HG03521 (cell line): Measurements from ENCODE around the gene SLX9.

ENCODE experiments used
- ATAC-seq: cut with Tn5 transposase; IDR thresholded peaks from one replicate; pipeline ENCODE4 v1.9.1; 2021; ENCODE audit warnings: mild to moderate bottlenecking, moderate library complexity; ENCODE audit not compliant: unreplicated experiment

SLX9 gene

DNA sequence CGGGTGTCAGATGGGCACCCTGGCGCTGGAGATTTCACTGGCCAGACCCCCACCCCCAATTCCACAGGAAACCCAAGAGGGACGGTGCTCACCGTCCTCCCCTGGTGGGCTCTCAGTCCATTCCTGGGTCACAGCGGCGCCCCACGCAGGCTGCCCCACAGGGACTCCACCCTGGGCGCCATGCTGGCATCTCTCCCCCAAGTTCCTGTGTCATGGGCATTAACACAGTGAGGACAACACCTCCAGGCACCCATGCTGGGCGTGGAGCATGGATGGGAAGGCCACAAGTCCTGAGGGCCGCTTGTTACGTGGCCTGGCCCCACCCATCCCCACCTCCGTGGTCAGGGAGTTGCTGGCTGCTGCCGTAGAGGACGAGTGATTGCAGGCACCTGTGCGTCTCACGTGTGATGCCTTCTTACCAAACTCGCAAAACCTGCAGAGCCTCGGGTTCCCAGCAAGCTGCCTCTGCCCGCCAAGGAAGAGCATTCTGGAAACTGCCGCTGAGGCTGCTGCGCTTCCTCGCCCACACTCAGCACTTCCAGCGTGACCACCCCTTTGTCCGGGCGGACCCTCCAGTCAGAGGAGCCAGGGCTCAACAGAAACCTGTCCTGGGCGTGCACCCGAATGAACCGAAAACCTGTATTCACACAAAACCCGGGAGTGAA, 60.3 kb downstream of the SLX9 start:
- no peak for ATAC-seq

DNA sequence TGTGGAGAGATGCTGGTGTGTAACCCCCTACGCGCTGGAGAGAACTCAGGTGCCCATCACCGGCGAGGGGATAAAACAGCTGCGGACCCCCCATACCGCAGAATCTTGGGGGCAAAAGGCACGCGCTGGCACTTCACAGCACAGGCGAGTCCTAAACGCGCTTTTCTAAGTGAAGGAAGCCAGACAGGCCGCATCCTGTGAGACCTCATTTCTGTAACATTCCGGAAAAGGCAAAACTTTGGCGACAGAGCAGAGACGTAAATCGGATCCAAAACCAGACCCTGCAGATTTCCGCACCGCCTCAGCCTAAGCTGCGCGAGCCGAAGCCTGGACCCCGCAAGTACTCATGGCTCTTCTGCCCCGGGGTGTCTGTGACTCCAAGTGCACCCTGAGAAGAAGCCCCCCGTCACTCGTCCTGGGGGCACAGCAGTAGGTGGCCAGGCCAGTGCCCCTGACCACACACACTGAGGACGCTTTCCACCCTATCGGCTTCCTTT, 60.9 kb downstream of the SLX9 start:
- ATAC-seq, result no peak

DNA sequence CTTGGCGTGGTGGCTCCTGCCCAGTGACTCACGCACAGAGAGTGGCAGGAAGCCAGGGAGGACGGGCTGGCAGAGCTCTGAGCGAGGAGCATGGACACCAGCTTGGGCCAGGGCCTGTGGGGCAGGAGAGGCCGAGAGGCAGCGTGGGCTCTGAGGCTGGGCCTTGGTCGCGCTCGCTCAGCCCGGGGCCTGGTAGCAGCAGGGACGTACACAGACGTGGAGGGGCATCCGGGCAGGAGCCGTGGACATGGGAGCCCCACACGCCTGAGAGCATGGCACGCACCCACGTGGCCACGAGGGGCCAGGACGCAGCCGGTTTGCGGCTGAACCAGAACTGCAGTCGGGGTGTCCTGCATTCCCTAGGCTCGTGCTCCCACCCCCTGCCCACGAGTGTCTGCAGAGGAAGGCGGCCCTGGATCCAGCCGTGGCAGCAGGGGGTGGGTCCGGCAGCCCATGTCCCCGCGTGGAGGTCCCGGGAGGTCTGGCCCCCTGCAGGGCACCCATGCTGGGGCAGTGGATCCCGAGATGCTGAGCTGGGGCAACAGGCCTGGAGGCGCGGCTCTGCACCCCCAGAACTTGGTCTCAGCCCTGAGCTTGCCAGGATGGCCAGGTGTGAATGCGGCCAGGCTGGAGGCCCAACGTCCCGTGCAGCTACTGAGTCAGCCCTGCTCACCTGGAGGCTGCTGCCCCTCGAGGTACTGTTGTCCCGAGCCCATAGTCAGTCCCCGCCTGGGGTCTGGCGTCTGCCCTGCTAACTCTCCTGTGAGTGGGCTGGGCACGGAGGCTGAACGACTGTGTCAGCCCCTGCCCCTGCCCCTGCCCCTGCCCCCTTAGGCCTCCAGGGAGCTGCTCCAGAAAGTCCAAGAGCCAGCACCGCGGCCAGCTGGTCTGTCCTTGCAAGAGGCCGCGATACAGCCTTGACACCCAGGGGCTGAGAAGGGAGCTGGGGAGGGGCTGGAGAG, 61.6 kb downstream of the SLX9 start:
- ATAC-seq, result no peak

DNA sequence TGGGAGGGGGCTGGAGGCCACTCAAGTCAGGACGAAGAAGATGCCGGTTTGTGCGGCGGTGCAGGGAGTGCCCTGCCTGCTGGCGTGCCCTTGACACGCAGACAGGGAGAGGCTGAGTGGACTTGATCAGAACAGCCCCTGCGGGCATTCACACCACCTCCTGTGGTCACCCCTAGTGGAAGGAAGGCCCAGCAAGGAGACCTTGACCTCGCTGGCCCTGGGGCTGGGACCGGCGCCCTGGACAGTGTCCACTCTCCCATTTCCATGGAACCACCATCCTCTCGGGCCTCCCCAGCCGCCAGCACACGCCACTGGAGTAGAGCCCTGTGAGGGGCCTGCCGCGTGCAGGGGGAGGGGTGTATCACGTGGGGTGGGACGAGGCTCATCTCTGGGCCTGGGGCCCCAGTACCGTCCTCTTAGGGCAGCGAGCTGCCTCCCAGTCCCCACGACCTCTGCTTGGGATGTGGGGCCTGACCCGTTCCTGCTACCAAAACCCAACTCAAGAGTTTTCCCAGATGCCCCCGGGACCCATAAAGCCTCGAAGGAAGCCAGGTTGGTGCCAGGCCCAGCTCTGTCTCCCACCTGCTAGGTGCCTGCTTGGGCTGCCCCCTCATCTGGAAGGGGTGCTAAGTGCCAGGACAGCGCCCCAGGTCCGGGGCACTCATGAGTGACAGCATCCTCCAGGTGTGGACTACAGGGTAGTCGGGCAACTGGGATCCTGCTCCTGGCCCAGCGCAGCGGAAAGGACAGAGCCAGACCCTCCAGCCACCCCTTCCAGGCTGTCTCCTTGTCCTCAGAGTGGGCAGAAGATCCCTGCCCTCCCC, 62.8 kb downstream of the SLX9 start:
- no peak for ATAC-seq

DNA sequence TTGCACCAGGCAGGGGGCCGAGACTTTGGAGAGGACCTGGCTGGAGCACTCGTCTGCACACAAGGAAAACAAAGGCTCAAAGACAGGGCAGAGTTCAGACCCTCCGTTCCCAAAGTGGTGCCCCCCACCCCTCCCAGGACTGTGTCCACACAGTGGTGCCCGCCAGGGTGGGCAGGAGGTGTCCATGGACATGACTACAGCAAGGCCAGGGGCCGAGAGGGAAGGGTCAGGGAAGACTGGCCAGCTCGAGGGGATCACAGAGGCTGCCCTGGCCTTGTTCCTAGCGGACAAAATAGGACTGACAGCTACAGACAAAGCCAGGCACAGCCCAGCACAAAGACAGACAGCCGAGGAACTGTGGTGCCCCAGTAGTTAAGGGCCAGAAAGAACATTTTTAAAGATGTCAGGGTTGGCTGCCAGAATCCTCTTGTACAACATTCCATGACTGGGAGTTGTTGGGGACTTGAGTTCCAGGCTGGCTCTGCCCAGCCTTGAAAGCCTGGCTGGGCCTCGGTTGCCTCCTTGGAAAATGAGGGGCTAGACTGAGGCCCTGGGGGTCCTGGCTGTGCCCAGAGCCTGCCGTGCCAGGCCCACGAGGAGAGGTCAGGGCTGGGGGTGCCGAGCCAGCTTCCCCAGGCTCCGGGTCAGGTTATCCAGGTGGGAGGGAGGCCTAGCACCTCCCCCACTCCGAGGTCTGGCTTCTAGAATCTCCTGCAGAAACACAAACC, 63.7 kb downstream of the SLX9 start:
- no peak for ATAC-seq

DNA sequence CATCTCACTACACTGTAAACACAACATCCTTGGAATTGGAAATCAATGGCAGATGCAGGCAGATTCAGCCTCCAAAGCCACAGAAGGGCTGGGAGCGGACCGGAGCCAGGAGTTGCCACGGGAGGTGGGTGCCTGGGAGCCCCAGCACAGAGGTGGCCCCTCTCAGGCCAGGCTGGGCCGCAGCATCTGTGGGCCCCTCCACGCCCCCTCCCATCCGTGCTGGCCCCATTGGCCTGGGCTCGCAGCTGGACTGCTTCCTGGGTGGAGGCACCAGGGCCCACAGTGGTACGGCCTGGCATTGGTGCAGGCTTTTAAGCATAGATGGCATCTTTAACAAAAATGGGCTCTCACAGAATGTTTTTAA, 64.2 kb downstream of the SLX9 start:
- ATAC-seq, result no peak

DNA sequence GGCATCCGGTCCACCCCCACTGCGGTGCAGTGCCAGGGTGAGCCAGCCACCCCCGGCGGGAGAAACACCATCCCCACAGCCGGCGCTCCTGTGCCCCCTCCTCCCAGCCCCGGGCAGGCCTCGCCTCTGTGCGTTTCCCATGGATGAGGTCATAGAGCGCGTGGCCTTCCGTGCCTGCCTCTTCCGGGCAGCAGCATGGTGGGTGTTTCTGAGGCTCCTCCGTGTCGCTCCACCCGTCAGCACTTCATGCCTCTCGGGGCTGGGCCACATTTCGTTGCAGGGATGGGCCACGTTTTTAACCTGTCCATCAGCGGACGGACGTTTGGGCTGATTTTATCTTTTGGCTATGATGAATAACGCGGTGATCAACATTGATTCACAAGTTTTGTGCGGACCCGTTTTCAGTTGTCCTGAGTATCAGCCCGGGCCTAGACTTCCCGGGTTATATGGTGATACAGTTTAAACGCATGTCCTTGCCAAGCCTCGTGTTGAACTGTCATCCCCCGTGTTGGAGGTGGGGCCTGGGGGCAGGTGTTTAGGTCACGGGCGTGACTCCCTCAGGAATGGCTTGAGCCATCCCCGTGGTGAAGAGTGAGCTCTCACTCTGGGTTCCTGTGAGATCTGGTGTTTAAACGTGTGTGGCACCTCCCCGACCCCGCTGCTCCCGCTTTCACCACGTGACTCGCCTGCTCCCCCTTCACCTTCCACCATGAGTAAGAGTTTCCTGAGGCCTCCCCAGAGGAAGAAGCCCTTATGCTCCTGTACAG, 64.8 kb downstream of the SLX9 start:
- ATAC-seq, result no peak

DNA sequence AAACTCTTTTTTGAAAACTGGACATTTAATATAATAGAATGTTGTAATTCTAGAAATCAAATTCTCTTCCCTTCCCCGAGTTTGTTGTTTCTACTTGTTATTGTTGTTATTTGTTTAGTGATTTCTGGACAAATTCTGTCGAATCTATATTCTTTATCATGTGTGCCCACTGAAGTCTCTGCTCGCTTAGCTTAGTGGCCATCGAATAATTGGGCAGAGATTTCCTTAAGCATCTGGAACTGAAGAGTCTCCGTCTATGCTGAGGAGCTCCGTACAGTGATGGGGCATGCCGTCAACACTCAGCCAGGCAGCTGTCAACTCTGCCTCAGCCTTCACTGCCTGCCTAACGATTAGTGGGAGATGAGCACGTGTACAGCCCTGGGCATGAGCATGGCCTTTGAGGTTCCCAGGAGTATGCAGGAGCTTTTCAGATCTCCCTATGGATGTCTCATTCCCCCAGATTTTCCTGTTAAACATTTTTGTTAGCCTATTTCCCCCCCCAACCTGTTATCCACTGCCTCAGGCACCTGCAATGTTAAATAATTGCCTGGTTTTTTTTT, 66.8 kb downstream of the SLX9 start:
- no peak for ATAC-seq

DNA sequence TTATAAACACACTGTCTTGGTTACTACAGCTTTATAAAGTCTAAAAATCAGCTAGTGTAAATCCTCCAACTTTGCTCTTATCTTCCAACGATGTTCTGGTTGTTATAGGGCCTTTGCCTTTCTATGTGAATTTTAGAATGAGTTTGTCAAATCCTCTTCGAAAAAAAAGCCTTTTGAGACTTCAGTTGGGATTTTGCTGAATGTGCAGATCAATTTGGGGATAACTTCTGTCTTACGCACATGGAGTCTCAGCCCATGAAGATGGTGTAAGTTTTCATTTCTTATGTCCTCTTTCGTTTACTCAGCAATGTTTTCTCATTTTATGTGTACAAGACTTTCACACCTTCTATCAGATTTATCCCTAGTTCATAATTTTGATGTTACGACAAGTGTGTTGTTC, 69.8 kb downstream of the SLX9 start:
- no peak for ATAC-seq

DNA sequence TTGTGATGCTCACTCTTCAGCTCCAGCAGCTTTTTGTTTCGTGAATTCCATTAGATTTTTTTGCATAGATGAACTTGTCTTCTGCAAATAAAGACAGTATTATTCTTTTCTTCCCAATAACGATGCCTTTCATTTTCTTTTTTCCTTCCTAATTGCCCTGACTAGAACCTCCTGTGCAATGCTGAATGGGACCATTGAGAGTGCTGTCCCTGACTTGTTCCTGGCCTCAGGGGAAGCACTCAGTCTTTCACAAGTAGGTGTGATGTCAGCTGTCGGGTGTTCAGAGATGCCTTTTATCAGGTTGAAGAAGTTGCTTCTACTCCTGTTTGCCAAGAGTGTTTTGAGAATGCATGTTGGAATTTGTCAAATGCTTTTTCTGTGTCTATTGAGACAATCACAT, 70.3 kb downstream of the SLX9 start:
- no peak for ATAC-seq

DNA sequence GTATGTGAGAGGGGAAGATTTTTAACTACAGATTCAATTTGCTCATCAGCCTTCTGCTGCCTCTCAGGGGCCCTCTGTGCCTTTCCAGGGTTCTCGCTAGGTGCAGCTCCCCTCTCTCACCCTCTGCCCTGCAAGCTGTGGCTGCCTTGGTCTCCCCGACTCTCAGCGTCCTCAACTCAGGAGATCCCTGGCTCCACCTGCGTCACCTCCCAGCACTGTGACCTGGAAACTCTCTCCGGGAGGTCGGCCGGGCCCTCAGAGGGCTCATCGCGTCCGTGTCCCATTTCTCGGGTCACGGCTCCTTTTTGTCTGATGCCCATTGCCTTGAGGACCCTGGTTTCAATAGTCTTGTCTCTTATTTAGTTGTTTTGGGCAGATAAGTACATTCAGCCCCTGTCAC, 71.0 kb downstream of the SLX9 start:
- ATAC-seq, result no peak

DNA sequence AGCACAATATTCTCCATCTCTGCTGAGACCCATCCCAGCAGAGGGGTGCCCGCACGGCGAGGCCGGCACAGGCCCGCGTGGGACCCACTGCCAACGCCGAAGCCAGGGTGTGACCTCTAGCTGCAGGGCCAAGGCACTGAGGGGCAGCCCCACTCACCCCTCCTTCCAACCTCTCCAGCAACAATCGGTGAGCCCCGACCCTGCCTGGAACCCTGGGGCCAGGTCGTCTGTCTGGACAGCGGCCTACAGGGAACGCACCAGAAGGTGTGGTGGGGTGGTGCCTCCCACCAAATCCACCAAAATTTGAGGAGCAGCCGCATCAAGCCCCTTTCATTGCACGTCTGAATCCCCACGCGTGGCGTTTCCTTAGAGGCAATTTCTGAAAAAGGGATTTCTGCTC, 71.6 kb downstream of the SLX9 start:
- ATAC-seq, result no peak

DNA sequence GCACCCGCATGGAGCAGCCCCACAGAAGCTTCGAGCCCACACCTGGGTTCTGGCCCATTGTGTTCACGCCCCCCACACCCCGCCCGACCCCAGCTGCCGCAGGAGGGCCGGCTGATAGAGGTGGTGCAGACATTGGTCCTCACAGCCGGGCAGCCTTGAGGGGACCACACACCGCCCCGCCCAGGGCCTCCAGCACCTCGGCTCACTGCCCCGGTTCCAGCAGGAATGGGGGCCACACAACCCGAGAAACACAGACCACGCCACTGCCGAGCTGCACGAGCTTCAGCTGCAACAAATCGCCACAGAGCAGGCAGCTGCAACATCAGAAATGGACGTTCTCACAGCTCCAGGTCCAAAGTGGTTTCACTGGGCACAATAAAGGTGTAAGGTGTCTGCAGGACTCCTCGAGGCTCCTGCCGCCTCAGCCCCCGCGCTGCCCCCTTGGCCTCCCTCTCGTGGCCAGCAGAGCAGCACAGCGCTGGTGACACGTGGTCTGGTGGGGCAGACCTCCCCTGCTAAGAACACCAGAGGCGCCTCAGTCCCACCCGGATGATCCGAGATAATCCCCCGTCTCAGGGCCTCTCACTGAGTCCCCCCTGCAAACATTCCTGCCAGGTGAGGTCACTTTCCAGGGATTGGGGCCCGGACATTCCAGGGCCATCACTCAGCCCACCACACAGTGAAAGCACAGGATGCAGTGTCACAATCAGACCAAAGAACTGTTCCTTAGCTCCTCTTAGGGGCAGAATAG, 72.3 kb downstream of the SLX9 start:
- no peak for ATAC-seq

DNA sequence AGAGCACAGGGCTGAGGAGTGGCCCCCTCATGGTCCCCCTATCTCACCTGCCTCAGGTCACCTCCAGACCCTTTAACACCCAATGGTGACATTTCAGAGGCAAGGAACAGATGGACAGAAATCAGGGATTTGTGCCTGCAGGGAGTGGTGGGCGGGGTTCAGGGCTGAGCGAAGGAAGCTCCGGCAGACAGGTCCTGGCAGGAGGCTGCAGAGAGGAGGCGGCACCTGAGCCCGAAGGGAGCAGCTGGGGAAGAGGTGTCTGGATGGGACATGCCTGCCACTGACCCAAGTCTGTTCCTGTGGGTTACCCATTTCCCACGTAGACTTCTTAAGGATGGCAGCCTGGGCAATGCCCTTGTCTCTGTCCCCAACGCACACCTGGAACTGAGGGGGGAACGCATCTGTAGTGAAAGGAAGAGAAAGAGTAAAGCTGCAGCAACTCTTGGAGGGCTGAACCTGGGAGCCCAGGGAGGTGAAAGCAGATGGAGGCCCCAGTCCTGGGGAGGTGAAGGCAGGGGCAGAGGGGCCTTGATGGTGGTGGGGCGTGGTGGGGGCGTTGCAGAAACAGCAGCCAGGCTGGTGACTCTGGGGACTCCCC, 72.9 kb downstream of the SLX9 start:
- ATAC-seq, result no peak

DNA sequence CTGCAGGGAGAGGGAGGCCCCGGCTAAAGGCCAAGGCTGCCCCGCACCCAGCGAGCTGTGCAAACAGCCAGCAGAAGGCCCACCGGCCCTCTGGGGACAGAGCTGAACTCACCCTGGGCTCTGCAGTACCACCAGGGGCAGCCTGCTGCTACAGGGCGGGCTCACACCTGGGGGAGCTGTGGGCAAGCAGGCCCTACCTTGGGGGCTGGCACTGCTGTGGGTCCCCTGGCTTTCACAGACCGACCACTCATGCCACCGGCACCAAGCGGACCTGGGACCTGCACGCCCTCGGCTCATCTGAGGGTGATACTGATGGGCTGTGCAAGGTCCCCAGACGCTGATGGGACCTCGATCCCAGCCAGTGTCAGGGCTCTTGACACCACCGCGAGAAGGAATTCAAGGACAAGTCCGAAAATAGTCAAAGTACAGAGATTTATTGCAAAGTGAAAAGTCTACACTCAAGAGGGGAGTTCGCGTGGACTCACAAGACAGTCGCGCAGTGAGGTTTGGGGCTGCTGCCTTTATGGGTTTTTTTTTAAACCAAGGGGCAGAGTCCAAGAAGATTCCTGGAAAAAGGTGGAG, 73.5 kb downstream of the SLX9 start:
- no peak for ATAC-seq

DNA sequence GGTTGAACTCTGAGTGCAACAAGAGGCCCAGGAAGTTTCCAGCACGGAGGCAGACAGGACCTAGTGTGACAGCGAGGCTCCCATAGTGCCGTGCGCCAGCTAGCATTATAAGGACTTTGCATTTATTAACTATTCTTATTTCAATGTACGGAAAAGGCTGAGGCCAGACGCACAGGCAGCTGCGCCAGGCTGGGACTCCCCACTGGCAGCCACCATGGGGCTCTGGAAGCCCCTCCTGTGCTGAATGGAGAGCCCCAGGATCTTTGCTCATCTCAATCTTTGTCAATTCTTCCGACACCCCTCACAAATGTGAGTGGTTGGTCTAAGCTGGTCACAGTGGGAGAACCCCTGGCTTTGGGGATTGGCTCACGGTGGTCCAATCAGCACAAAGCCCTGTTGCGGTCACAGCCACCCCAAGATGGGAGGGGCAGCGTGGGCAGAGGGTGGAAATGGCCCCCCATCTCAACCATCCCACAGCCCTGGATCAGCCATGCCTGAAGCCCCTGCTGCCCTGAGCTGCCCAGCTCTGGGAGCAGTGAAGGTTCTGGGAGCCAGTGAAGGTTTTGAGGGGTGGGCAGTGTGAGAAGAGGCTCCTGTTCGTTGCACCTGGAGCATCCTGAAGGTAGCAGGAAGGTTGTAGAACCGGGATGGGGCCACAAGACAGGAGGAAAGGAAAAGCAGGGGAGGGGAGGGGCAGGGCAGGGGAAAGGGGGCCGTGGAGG, 75.1 kb downstream of the SLX9 start:
- ATAC-seq, result no peak

DNA sequence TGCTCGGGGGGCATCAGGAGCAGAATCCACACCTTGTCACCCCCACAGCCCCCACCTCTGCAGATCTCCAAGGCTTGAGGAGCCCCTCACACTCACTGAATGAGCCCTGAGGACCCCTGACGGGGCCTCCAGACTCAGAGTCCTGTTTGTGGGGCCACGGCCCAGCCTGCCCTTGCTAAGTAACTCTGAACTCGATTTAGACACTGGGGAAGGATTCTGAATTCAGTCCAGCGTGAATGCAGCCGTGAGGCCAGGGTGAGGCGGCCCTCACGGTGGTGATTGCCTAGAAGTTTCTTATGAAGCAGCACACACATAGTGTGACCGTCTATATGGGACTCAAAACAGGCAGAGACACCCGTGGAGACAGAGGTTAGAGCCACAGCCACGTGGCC, 75.6 kb downstream of the SLX9 start:
- ATAC-seq, result no peak

DNA sequence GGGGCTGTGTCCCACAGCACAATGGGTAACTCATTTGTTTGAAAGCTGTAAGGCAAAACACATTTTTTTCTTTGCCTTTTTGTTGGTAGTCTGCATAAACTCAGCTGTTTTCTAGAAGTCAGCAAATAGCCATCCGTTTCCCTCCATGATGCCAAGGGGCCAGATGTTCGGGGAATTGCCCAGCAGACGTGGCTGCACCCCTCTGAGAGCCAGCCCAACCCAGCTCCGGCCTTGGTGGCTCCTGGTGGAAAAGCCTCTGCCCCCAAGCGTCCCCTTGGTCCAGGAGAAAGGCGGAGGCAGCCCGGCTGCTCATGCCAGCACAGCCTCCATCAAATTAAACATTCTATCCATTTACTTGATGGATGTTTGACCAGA, 76.2 kb downstream of the SLX9 start:
- ATAC-seq, result no peak
